Mucosa of stomach (tissue), 1 donor: ENCODE measurements around the gene ITGA1.

Experiments used
- H3K27me3 ChIP-seq: one replicate; pipeline ENCODE4 v1.7.0; 2013; ENCODE audit warnings: mild to moderate bottlenecking, low read length; ENCODE audit not compliant: control insufficient read depth, insufficient read depth
- H3K36me3 ChIP-seq: one replicate; pipeline ENCODE4 v1.7.0; 2013; ENCODE audit warnings: low read length; ENCODE audit not compliant: control insufficient read depth, insufficient read depth
- H3K4me1 ChIP-seq: one replicate; pipeline ENCODE4 v1.7.0; 2013; ENCODE audit warnings: mild to moderate bottlenecking, low read length; ENCODE audit not compliant: control insufficient read depth, insufficient read depth
- H3K4me3 ChIP-seq: one replicate; pipeline ENCODE4 v1.7.0; 2013; ENCODE audit warnings: low read length
- H3K9ac ChIP-seq: one replicate; pipeline ENCODE4 v1.7.0; 2013; ENCODE audit warnings: mild to moderate bottlenecking, low read length, moderate library complexity
- H3K9me3 ChIP-seq: one replicate; pipeline ENCODE4 v1.7.0; 2013; ENCODE audit warnings: mild to moderate bottlenecking, low read length, moderate library complexity; ENCODE audit not compliant: control insufficient read depth
- donor health status: Pancreatic carcinoma.

The ITGA1 gene

DNA sequence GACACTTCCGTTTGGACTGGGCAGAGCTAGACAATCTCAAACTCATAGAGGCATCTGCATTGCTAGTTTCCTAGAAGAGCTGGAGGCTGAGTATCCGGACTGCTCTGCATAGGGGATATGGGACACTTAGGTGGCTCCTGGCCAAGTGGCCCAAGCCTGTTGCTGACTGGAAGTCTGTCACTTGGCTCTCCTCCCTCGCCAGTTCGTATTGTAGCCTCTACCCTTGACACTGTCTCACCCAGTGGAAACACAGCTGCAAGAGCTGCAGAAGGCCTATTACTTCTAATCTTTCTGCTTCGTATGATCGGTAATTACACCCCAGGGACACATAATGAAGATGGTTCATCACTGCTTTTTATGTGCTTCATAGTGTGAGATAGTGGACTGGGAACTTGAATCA is 34.7 kb downstream of the ITGA1 start:
- H3K4me1 ChIP-seq, result no peaks in the 10 kb centered on the region
- H3K4me3 ChIP-seq, result no peak overlapping the region
- H3K27me3 ChIP-seq, result no peaks in the 10 kb centered on the region
- no peak overlapping the region for H3K9ac ChIP-seq
- H3K36me3 ChIP-seq, result no peaks in the 10 kb centered on the region
- H3K9me3 ChIP-seq, result no peaks in the 10 kb centered on the region

GRCh38 chr5:52824827-52825226 is 37.1 kb downstream of the ITGA1 start:
- no peaks in the 10 kb centered on the region for H3K9me3 ChIP-seq
- no peaks in the 10 kb centered on the region for H3K36me3 ChIP-seq
- no peak overlapping the region for H3K9ac ChIP-seq
- H3K27me3 ChIP-seq, result no peaks in the 10 kb centered on the region
- H3K4me1 ChIP-seq, result no peaks in the 10 kb centered on the region
- no peak overlapping the region for H3K4me3 ChIP-seq

DNA sequence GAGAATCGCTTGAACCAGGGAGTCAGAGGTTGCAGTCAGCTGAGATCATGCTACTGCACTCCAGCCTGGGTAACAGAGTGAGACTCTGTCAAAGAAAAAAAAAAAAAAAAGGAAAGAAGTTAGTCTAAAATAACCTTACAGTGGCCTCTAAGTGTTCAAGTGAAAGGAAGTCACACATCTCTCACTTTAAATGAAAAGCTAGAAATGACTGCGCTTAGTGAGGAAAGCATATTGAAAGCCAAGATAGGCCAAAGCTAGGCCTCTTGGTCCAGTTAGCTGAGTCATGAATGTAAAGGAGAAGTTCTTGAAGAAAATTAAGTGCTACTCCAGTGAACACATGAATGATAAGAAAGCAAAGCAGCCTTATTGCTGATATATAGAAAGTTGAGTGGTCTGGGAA is 38.1 kb downstream of the ITGA1 start:
- H3K9me3 ChIP-seq, result no peaks in the 10 kb centered on the region
- H3K9ac ChIP-seq, result no peak overlapping the region
- H3K4me3 ChIP-seq, result no peak overlapping the region
- no peaks in the 10 kb centered on the region for H3K36me3 ChIP-seq
- H3K4me1 ChIP-seq, result no peaks in the 10 kb centered on the region
- no peaks in the 10 kb centered on the region for H3K27me3 ChIP-seq

DNA sequence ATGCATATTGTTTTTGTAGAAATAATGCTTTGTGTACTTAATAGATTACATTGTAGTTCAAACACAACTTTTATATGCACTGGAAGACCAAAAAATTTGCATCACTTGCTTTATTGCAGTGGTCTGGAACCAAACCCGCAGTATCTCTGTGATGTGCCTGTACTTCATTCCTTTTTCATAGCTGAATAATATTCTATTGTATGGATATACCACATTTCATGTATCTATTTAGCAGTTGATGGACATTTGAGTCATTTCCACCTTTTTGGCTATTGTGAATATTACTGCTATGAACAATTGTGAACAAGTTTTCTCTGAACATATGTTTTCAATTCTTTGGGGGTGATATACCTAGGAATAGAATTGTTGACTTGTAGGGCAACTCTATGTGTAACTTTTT is 40.1 kb downstream of the ITGA1 start:
- no peaks in the 10 kb centered on the region for H3K9me3 ChIP-seq
- no peaks in the 10 kb centered on the region for H3K27me3 ChIP-seq
- H3K4me1 ChIP-seq, result no peaks in the 10 kb centered on the region
- no peaks in the 10 kb centered on the region for H3K36me3 ChIP-seq
- no peak overlapping the region for H3K4me3 ChIP-seq
- H3K9ac ChIP-seq, result no peak overlapping the region

- H3K27me3 ChIP-seq, result no peaks in the 10 kb centered on the region
- H3K4me3 ChIP-seq, result no peak overlapping the region
- H3K36me3 ChIP-seq, result no peaks in the 10 kb centered on the region
- H3K9ac ChIP-seq, result no peak overlapping the region
- H3K4me1 ChIP-seq, result no peaks in the 10 kb centered on the region
- H3K9me3 ChIP-seq, result no peaks in the 10 kb centered on the region
Observed at GRCh38 chr5:52829664-52830063, 41.9 kb downstream of the ITGA1 start.

DNA sequence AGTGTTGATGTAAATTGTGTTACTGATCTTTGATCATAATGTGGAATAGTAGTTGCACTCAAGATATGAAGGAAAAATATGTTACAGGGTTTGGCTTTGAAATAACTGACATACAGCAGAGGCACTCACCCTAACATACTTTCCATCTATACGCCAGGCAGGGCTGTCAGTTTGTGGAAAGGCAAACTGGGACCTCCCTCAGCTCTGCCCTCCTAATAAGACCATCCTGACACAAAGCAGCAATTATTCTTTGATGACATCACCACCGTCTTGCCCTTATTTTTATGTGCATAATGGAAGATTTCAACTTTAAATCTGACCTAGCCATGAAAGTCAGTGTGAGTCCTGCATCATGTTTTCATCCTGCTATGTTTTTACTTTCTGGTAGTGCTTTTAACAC is 42.9 kb downstream of the ITGA1 start:
- H3K4me1 ChIP-seq, result no peaks in the 10 kb centered on the region
- no peak overlapping the region for H3K9ac ChIP-seq
- no peak overlapping the region for H3K4me3 ChIP-seq
- H3K9me3 ChIP-seq, result no peaks in the 10 kb centered on the region
- no peaks in the 10 kb centered on the region for H3K27me3 ChIP-seq
- H3K36me3 ChIP-seq, result no peaks in the 10 kb centered on the region

DNA sequence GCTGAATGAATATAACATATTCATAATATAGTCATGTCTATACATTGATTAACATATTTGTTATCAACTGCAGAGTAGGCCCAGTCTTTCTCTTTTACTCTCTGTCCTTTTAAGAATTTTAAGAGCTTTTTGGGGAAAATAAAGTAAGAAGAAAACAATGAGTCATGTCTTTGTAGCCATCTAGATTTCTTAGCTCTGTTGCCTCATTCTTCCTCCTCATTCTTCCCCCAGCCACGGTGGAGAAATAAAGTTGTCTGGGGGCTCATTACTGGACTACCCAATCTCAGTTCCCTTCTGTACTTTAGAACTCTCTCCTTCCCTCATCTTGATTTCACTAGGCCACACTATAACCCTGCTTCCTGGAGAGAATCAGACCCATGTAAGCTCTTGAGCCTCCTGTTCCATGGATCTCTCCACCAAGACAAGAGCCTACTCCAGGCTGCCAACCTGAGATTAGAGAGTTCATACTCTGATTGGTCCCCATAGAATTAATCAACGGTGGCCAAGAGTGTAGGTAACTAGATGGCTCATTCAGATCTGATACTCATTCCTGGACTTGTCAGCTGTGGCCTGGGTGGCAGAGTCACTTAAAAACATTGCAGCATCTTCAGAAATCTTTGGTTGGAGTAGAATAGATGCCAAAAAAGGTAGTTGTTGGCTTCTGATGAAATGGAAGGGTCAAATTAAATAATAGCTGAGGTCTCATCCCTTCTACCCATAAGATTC is 44.2 kb downstream of the ITGA1 start:
- Histone ChIP-seq H3K36me3 (no peaks in the 10 kb centered on the region), H3K9me3 (no peaks in the 10 kb centered on the region), H3K4me3 (no peak overlapping the region), H3K4me1 (no peaks in the 10 kb centered on the region), H3K9ac (no peak overlapping the region), H3K27me3 (no peaks in the 10 kb centered on the region)

GRCh38 chr5:52834320-52834719 is 46.6 kb downstream of the ITGA1 start:
- Histone ChIP-seq H3K4me1 (no peaks in the 10 kb centered on the region), H3K4me3 (no peak overlapping the region), H3K36me3 (no peaks in the 10 kb centered on the region), H3K9me3 (no peaks in the 10 kb centered on the region), H3K9ac (no peak overlapping the region), H3K27me3 (no peaks in the 10 kb centered on the region)

- H3K27me3 ChIP-seq, result no peaks in the 10 kb centered on the region
- no peak overlapping the region for H3K9ac ChIP-seq
- no peaks in the 10 kb centered on the region for H3K4me1 ChIP-seq
- H3K36me3 ChIP-seq, result no peaks in the 10 kb centered on the region
- H3K9me3 ChIP-seq, result no peaks in the 10 kb centered on the region
- H3K4me3 ChIP-seq, result no peak overlapping the region
Observed at GRCh38 chr5:52837068-52837467, 49.4 kb downstream of the ITGA1 start.

GRCh38 chr5:52837591-52838001 is 49.9 kb downstream of the ITGA1 start:
- H3K27me3 ChIP-seq, result no peaks in the 10 kb centered on the region

DNA sequence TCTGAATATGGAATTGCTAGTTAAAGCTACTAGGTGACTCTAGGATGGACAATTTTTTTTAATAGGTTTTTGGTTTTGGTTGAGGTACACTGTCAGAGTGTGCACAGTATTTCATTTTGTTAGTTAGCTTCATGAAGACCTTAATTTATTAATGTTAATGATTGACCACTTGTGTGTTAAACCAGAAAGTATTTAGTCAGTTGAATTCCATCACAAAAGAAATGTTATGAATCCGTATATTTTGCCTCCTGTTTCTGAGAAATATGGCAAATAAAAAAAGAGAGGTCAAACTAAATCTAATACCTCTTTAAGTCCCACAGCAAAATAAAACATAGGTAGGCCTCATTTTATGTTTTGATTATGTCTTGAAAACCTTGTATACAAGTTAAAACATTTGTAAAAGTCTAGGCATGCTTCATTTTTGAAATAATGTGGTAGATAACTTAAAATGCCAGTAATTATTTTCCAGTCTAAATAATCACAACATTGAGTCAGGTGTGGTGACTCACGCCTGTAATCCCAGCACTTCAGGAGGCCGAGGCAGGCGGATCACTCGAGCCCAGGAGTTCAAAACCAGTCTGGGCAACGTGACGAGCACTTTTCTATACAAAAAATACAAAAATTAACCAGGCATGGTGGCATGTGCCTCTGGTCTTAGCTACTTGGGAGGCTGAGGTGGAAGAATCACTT is 50.8 kb downstream of the ITGA1 start:
- Histone ChIP-seq H3K9ac (no peak overlapping the region), H3K27me3 (no peaks in the 10 kb centered on the region), H3K9me3 (no peaks in the 10 kb centered on the region), H3K4me3 (no peak overlapping the region), H3K4me1 (no peaks in the 10 kb centered on the region), H3K36me3 (no peaks in the 10 kb centered on the region)

More at GRCh38 chr5:52837591-52838001, 49.9 kb downstream of the ITGA1 start:
- Histone ChIP-seq H3K4me3 (no peak overlapping the region), H3K9ac (no peak overlapping the region), H3K36me3 (no peaks in the 10 kb centered on the region), H3K9me3 (no peaks in the 10 kb centered on the region), H3K4me1 (no peaks in the 10 kb centered on the region)

DNA sequence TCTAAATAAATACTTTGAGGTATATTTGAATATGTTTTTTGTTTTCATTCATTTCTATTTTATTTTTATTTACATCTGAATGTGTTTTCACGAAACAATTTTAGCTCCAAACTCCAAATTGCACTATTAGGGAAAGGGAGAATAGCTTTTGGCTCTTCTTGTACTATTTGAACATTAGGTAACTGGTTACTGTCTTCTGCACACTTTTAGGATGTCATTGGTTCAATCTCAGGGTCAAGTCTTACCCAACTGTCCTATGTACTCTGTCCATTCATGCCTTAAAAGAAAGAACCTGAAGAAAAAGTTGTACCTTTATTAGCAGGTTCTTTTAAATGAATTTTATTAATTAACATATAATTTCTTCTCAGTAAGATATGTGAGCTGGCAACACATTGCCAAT is 51.6 kb downstream of the ITGA1 start:
- no peaks in the 10 kb centered on the region for H3K4me1 ChIP-seq
- no peak overlapping the region for H3K4me3 ChIP-seq
- H3K36me3 ChIP-seq, result no peaks in the 10 kb centered on the region
- H3K9ac ChIP-seq, result no peak overlapping the region
- H3K27me3 ChIP-seq, result no peaks in the 10 kb centered on the region
- H3K9me3 ChIP-seq, result no peaks in the 10 kb centered on the region
